AG04450 (cell line): Measurements from ENCODE around the gene GABRR3. TPM values are rescaled to one million over a fixed set of nuclear protein-coding genes. Genes with fewer than 3 reads are reported as not detected.

Experiments
- CTCF ChIA-PET: fragments of 300-600, 350-600 bp; formaldehyde crosslinking; extraction: SDS; loops from one replicate; lab custom pipeline; 2022; ENCODE audit warnings: antibody characterized with exemption, inconsistent platforms; lab: Charles Lee
- POLR2A ChIA-PET: fragments of 350-600 bp; formaldehyde crosslinking; extraction: SDS; loops from one replicate; lab custom pipeline; 2021; ENCODE audit warnings: antibody characterized with exemption, inconsistent platforms; lab: Yijun Ruan, JAX
- DNase-seq: peaks from one replicate; pipeline ENCODE4 v3.0.0-alpha.2; 2011; ENCODE audit warnings: low read depth, low spot score
- H3K27ac ChIP-seq: one replicate; pipeline ENCODE4 v1.5.1; 2012; ENCODE audit warnings: low read depth, low read length, control low read depth
- H3K27me3 ChIP-seq: one replicate; pipeline ENCODE4 v1.6.0; 2012; ENCODE audit warnings: low read length; ENCODE audit not compliant: control insufficient read depth, insufficient read depth
- H3K4me3 ChIP-seq: 2 replicates; pipeline ENCODE4 v1.5.1; 2011; ENCODE audit warnings: mild to moderate bottlenecking, low read depth, low read length, control low read depth
- H3K9me3 ChIP-seq: 2 replicates; pipeline ENCODE4 v1.5.1; 2012; ENCODE audit warnings: low read length; ENCODE audit not compliant: control insufficient read depth, insufficient read depth
- CTCF ChIP-seq: IDR thresholded peaks from 2 replicates; pipeline ENCODE4 v1.5.1; 2011; ENCODE audit warnings: low read depth, low read length, control low read depth, inconsistent platforms
- polyA plus RNA-seq: library from polyadenylated mRNA; depleted of rRNA; stranded (reverse); fragments of >200 nt; gene quantifications from 2 replicates; pipeline ENCODE4 v1.2.3, GENCODE V29; 2011

GABRR3 gene
- polyA plus RNA-seq, 1 experiment, result not detected

- ChIA-PET POLR2A (no interaction called here), CTCF (interaction anchor here (0.9 to 1.3 kb wide), 4 partner anchors 10 to 297 kb away, joined by 3 to 8 read pairs (median 4); no protein-coding TSS in a partner anchor)
- Histone ChIP-seq H3K9me3 (no peaks in the 10 kb centered on the region), H3K4me3 (no peak overlapping the region), H3K27ac (no peak overlapping the region), H3K27me3 (no peaks in the 10 kb centered on the region)
- DNase-seq, result no peak
- TF ChIP-seq CTCF, result no peak
Measured at GRCh38 chr3:98032904-98033303, 2.2 kb downstream of the GABRR3 start.

- no peaks in the 10 kb centered on the region for H3K9me3 ChIP-seq
- no peak for DNase-seq
- no peaks in the 10 kb centered on the region for H3K27me3 ChIP-seq
- ChIA-PET CTCF (interaction anchor here (1.3 kb wide), 1 partner anchor 9 kb away, joined by 3 read pairs; no protein-coding TSS in a partner anchor), POLR2A (no interaction called here)
- H3K4me3 ChIP-seq, result no peak overlapping the region
- H3K27ac ChIP-seq, result no peak overlapping the region
- no peak for TF ChIP-seq CTCF
Measured at GRCh38 chr3:98032265-98032664, 2.9 kb downstream of the GABRR3 start.

- Histone ChIP-seq H3K27ac (no peak overlapping the region), H3K9me3 (no peaks in the 10 kb centered on the region), H3K4me3 (no peak overlapping the region), H3K27me3 (no peaks in the 10 kb centered on the region)
- DNase-seq, result no peak
- ChIA-PET POLR2A (no interaction called here), CTCF (no interaction called here)
- TF ChIP-seq CTCF, result no peak
Measured at GRCh38 chr3:98029083-98029482, 6.0 kb downstream of the GABRR3 start.

- no peak overlapping the region for H3K4me3 ChIP-seq
- no peaks in the 10 kb centered on the region for H3K9me3 ChIP-seq
- ChIA-PET CTCF (interaction anchor here (0.6 to 9.1 kb wide), 5 partner anchors 12 to 308 kb away, joined by 3 to 181 read pairs (median 89); no protein-coding TSS in a partner anchor), POLR2A (no interaction called here)
- H3K27ac ChIP-seq, result no peak overlapping the region
- DNase-seq, result no peak
- H3K27me3 ChIP-seq, result peaks cover 2% of the 10 kb centered on the region
- no peak for TF ChIP-seq CTCF
Measured at GRCh38 chr3:98027085-98027446, 8.0 kb downstream of the GABRR3 start.

- TF ChIP-seq CTCF, result no peak
- POLR2A ChIA-PET, result no interaction called here
- H3K27ac ChIP-seq, result no peak overlapping the region
- H3K27me3 ChIP-seq, result peaks cover 2% of the 10 kb centered on the region
- CTCF ChIA-PET, result interaction anchor here (0.6 to 9.1 kb wide), 5 partner anchors 12 to 307 kb away, joined by 3 to 181 read pairs (median 89); no protein-coding TSS in a partner anchor
- H3K4me3 ChIP-seq, result no peak overlapping the region
- H3K9me3 ChIP-seq, result no peaks in the 10 kb centered on the region
- no peak for DNase-seq
Measured at GRCh38 chr3:98026425-98027084, 8.6 kb downstream of the GABRR3 start.
